Gastrocnemius medialis (tissue), 4 donors: Measurements from ENCODE around the gene SRGAP2B.
"Not testable (repeated sequence)": the region's sequence is repeated elsewhere in the genome, so short reads cannot be mapped to it uniquely, and the experiment has no call there.

Source experiments
- CTCF ChIP-seq, 5 experiments: fragments of 450-650 bp in 3 of 5; fragments of 200-600 bp in 2 of 5; sonication (generic) in 2 of 5; IDR thresholded peaks in 4 of 5; conservative IDR thresholded peaks in 1 of 5; 1 replicate in 4 of 5; 2 replicates in 1 of 5; pipeline ENCODE4 v1.5.1; 2016 to 2019; ENCODE audit warnings: antibody characterized with exemption in 5 of 5, mild to moderate bottlenecking in 3 of 5, moderate library complexity in 3 of 5
- POLR2A ChIP-seq, 2 donors: fragments of 450-650 bp; IDR thresholded peaks; one replicate each; pipeline ENCODE4 v1.6.1; 2017; ENCODE audit warnings: antibody characterized with exemption in 2 of 2, mild to moderate bottlenecking in 2 of 2, moderate library complexity in 2 of 2

- TF ChIP-seq POLR2A (IDR thresholded peaks at IDR 0.05); CTCF (IDR thresholded peaks at IDR 0.05 in 4 of 5, conservative IDR thresholded peaks at IDR 0.05 in 1 of 5): not testable (repeated sequence)
These were observed 194.3 kb downstream of the SRGAP2B start for GRCh38 chr1:144900841-144901240.
